Adrenal gland (tissue), 12 donors: ENCODE measurements around the gene SREBF2. TPM values are rescaled to one million over a fixed set of nuclear protein-coding genes. Genes with fewer than 3 reads are reported as not detected.

Source experiments
- DNase-seq, 7 donors: peaks; one replicate each; pipeline ENCODE4 v3.0.0-alpha.2; 2019 to 2020
- H3K27ac ChIP-seq, 5 donors: fragments of 200-600 bp; sonication (generic) in 4 of 5; 1 replicate in 3 of 5; 2 replicates in 2 of 5; pipeline versions ENCODE4 v1.5.1 to v1.8.0; 2016 to 2020; ENCODE audit warnings: mild to moderate bottlenecking in 1 of 5
- H3K27me3 ChIP-seq: fragments of 200-600 bp; 2 replicates; pipeline ENCODE4 v1.8.0; 2021
- H3K36me3 ChIP-seq, 2 donors: fragments of 200-600 bp; replicated peaks in 1 of 2; 1 replicate in 1 of 2; 2 replicates in 1 of 2; pipeline versions ENCODE4 v1.5.1 to v1.8.0; 2018 to 2022
- H3K4me1 ChIP-seq, 2 donors: fragments of 200-600 bp; replicated peaks in 1 of 2; 1 replicate in 1 of 2; 2 replicates in 1 of 2; pipeline versions ENCODE4 v1.5.1 to v1.8.0; 2018 to 2021
- H3K4me3 ChIP-seq, 4 donors: fragments of 200-600 bp; sonication (generic) in 3 of 4; one replicate each; pipeline ENCODE4 v1.5.1; 2016 to 2018
- H3K9me3 ChIP-seq, 3 donors: fragments of 200-600 bp; sonication (generic) in 1 of 3; replicated peaks in 1 of 3; 1 replicate in 2 of 3; 2 replicates in 1 of 3; pipeline versions ENCODE4 v1.5.1 to v1.8.0; 2016 to 2021
- POLR2A ChIP-seq, 2 donors: fragments of 450-650 bp; IDR thresholded peaks; one replicate each; pipeline ENCODE4 v1.6.1; 2017; ENCODE audit warnings: antibody characterized with exemption in 2 of 2, mild to moderate bottlenecking in 2 of 2, moderate library complexity in 1 of 2
- whole genome bisulfite sequencing, 4 donors: extraction: QIAGEN DNeasy Blood & Tissue Kit in 2 of 4; methylation state at CpG; one replicate each; pipeline versions ENCODE4 v1.1.5 to v1.1.7; 2013 to 2017; 5-methylcytosine and 5-hydroxymethylcytosine counted together
- intact Hi-C, 2 donors: fragments of 100-400 bp; cut with DNase I; formaldehyde crosslinking; loops; one replicate each; pipeline versions ENCODE4 v1.14.1 to v1.15.0; 2022 to 2023
- polyA plus RNA-seq, 3 donors: library from polyadenylated mRNA; stranded (reverse); fragments of 200-250 nt in 2 of 3; fragments of 350-450 nt in 1 of 3; fragmentation: Illumina TruSeq in 1 of 3; extraction: RNeasy Lipid Tissue Mini Kit (QIAGEN cat#74804) in 1 of 3; gene quantifications; one replicate each; pipeline ENCODE4 v1.2.3, GENCODE V29; 2013 to 2014
- total RNA-seq, 9 donors: library from RNA; depleted of rRNA in 4 of 9; stranded (reverse); fragments of >200 nt in 4 of 9; fragments of 120-200 nt in 1 of 9; fragmentation: NEBNext Ultra II Directional in 1 of 9; extraction: Animal tissue kit (Norgen Biotek cat#: 25700) in 1 of 9; gene quantifications; one replicate each; pipeline versions ENCODE4 v1.1.0 to v1.2.4, GENCODE V29; 2013 to 2023
- TF ChIP-seq, protein P1 (sequence below), 6 experiments: fragments of 450-650 bp in 4 of 6; fragments of 200-600 bp in 2 of 6; sonication (generic) in 1 of 6; IDR thresholded peaks; 1 replicate in 5 of 6; 2 replicates in 1 of 6; pipeline versions ENCODE4 v1.5.1 to v1.8.0; 2016 to 2021; ENCODE audit warnings: antibody characterized with exemption in 6 of 6, mild to moderate bottlenecking in 2 of 6, moderate library complexity in 1 of 6
- donor health status: healthy with polysubstance abuse.
- donor health status: Bipolar disorder and iron deficiency.
- donor health status: DM: yes; HTN: yes; CAD: no.
- donor health status: DM: no; HTN: no; CAD: no.
- donor health status: DM: no; HTN: no; CAD: no.
- donor health status: DM: yes; HTN: yes; CAD: no.

The SREBF2 gene
- total and polyA plus RNA-seq, 12 donors, result 67.5 to 263 (median 149) TPM

- WGBS, 4 donors, result 73 to 78% (median 75%) methylated on average over 7 to 13 of the region's 13 CpGs
- no peaks in the 10 kb centered on the region for H3K9me3 ChIP-seq
Observed at GRCh38 chr22:41899992-41900651, 67.2 kb downstream of the SREBF2 start.

GRCh38 chr22:41900652-41901312, 67.9 kb downstream of the SREBF2 start:
- H3K9me3 ChIP-seq, result no peaks in the 10 kb centered on the region
- TF ChIP-seq, protein P1, sequence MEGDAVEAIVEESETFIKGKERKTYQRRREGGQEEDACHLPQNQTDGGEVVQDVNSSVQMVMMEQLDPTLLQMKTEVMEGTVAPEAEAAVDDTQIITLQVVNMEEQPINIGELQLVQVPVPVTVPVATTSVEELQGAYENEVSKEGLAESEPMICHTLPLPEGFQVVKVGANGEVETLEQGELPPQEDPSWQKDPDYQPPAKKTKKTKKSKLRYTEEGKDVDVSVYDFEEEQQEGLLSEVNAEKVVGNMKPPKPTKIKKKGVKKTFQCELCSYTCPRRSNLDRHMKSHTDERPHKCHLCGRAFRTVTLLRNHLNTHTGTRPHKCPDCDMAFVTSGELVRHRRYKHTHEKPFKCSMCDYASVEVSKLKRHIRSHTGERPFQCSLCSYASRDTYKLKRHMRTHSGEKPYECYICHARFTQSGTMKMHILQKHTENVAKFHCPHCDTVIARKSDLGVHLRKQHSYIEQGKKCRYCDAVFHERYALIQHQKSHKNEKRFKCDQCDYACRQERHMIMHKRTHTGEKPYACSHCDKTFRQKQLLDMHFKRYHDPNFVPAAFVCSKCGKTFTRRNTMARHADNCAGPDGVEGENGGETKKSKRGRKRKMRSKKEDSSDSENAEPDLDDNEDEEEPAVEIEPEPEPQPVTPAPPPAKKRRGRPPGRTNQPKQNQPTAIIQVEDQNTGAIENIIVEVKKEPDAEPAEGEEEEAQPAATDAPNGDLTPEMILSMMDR (IDR thresholded peaks at IDR 0.05), result no peak
- TF ChIP-seq POLR2A (IDR thresholded peaks at IDR 0.05), result no peak
- no peak overlapping the region for H3K27ac ChIP-seq
- H3K36me3 ChIP-seq, result peaks cover 0 to 98% of the 10 kb centered on the region in 2 donors
- intact Hi-C loops, result no loop called here
- H3K4me1 ChIP-seq, result no peaks in the 10 kb centered on the region
- no peaks in the 10 kb centered on the region for H3K27me3 ChIP-seq
- DNase-seq, result no peak
- H3K4me3 ChIP-seq, result no peak overlapping the region
- 91 to 95% (median 94%) methylated on average over 3 to 8 of the region's 8 CpGs for WGBS, 4 donors

More at GRCh38 chr22:41899992-41900651, 67.2 kb downstream of the SREBF2 start:
- peaks cover 0 to 98% of the 10 kb centered on the region in 2 donors for H3K36me3 ChIP-seq
- H3K4me1 ChIP-seq, result no peaks in the 10 kb centered on the region
- H3K27me3 ChIP-seq, result no peaks in the 10 kb centered on the region
- no peak overlapping the region for H3K4me3 ChIP-seq
- TF ChIP-seq, protein P1 (IDR thresholded peaks at IDR 0.05), result no peak
- TF ChIP-seq POLR2A (IDR thresholded peaks at IDR 0.05), result no peak
- peak in 1 of 7 donors; percentile 8 for DNase-seq
- intact Hi-C loops, result no loop called here
- peak overlapping the region in 1 of 5 donors; percentile 13 for H3K27ac ChIP-seq

DNA sequence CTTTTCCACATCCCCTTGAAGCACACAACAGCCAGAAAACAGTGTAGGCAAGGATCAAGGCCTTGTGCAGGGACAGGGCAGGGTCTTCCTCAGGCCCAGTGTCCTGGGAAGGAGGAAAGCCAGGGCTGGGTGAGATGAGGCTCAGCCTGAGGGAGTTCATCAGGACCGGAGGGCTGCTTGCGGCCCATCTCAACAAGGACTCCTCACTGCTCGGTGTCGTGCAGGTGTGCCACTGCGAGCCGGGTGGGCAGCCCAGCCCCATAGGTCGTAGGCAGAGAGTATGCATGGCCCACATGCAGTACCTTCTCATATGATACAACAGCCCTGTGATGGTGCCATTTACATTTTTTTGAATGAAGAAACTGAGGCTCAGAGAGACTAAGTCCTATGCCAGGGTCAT, 69.1 kb downstream of the SREBF2 start:
- H3K27ac ChIP-seq, result peak overlapping the region in 1 of 5 donors; percentile 83
- no peaks in the 10 kb centered on the region for H3K4me1 ChIP-seq
- no peaks in the 10 kb centered on the region for H3K9me3 ChIP-seq
- WGBS, 4 donors, result 91 to 100% (median 93%) methylated on average over 4 to 7 of the region's 7 CpGs
- intact Hi-C loops, result no loop called here
- no peak for DNase-seq
- no peaks in the 10 kb centered on the region for H3K27me3 ChIP-seq
- H3K4me3 ChIP-seq, result no peak overlapping the region
- TF ChIP-seq POLR2A (IDR thresholded peaks at IDR 0.05), result no peak
- TF ChIP-seq, protein P1 (IDR thresholded peaks at IDR 0.05), result no peak
- H3K36me3 ChIP-seq, result peaks cover 0 to 96% of the 10 kb centered on the region in 2 donors

DNA sequence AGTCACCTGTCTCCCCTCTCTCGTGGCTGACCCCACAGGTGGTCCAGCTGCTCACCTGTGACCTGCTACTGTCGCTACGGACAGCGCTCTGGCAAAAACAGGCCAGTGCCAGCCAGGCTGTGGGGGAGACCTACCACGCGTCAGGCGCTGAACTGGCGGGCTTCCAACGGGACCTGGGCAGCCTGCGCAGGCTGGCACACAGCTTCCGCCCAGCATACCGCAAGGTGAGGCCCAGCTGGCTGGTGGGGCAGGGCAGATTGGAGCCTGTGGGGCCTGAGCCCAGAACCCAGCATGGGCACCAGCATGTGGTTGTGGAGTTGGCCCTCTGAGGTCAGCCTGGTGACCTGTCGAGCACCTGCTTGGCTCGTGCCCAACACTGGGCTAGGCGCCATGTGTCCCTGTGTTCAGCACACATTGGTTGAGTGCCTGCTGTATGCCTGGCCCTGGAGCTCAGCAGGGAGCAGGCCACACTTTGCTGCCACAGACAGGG, 70.1 kb downstream of the SREBF2 start:
- 44 to 75% (median 59%) methylated on average over 12 to 15 of the region's 15 CpGs for WGBS, 4 donors
- Histone ChIP-seq H3K27me3 (no peaks in the 10 kb centered on the region), H3K4me3 (no peak overlapping the region), H3K36me3 (peaks cover 0 to 87% of the 10 kb centered on the region in 2 donors), H3K4me1 (no peaks in the 10 kb centered on the region), H3K27ac (peak overlapping the region; percentile 14 to 83 (median 32)), H3K9me3 (no peaks in the 10 kb centered on the region)
- intact Hi-C loops, result no loop called here
- no peak for TF ChIP-seq POLR2A (IDR thresholded peaks at IDR 0.05)
- TF ChIP-seq, protein P1 (IDR thresholded peaks at IDR 0.05), result no peak
- peak in 6 of 7 donors; percentile 57 to 87 (median 74) for DNase-seq
